Measurements from ENCODE around the gene FFAR1.

FFAR1 gene

DNA sequence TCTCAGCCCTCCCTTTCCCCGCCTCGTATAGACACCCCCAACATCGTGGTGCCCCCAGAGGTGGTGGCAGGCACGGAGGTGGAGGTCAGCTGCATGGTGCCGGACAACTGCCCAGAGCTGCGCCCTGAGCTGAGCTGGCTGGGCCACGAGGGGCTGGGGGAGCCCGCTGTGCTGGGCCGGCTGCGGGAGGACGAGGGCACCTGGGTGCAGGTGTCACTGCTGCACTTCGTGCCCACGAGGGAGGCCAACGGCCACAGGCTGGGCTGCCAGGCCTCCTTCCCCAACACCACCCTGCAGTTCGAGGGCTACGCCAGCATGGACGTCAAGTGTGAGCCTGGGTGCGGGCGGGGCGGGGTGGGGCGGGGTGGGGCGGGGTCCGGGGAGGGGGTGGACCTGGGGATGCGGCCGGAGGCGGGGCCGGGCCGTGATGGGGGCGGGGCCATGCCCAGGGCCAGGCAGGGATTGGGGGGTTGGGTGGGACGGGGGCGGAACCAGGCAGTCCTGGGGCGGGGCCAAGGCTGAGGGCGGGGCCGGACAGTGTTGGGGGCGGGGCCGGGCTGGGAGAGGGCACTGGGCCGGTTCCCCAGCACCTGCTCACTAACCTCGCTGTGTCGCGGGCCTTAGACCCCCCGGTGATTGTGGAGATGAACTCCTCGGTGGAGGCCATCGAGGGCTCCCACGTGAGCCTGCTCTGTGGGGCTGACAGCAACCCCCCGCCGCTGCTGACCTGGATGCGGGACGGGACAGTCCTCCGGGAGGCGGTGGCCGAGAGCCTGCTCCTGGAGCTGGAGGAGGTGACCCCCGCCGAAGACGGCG is 48.0 kb upstream of the FFAR1 start:
- Histone ChIP-seq H3K4me3 (ENCODE audit: insufficient read depth in 1 of 2, low read depth in 1 of 2, low read length in 2 of 2) (no peak overlapping the region), H2AFZ (ENCODE audit: low read depth, low read length) (no peak overlapping the region), H3K4ac (ENCODE audit: low read depth in 1 of 2, low read length in 2 of 2) (no peak overlapping the region), H3K4me1 (ENCODE audit: control insufficient read depth, insufficient read depth, low read depth, low read length) (no peaks in the 10 kb centered on the region), H3K9ac (ENCODE audit: low read length) (no peak overlapping the region), H2BK12ac (ENCODE audit: low read length in 2 of 2) (no peak overlapping the region), H4K91ac (ENCODE audit: low read length) (no peak overlapping the region), H2AK5ac (ENCODE audit: low read length, severe bottlenecking) (no peak overlapping the region), H2BK5ac (ENCODE audit: low read depth, low read length, poor library complexity, severe bottlenecking) (no peak overlapping the region), H3K9me3 (ENCODE audit: control insufficient read depth, low read length) (no peaks in the 10 kb centered on the region), H3K36me3 (ENCODE audit: control insufficient read depth in 1 of 2, insufficient read depth in 2 of 2, low read depth in 1 of 2, low read length in 2 of 2) (no peaks in the 10 kb centered on the region), H2BK15ac (ENCODE audit: low read depth, poor library complexity, severe bottlenecking) (no peak overlapping the region), H3K27ac (ENCODE audit: low read length, poor library complexity, severe bottlenecking) (no peak overlapping the region), H4K8ac (ENCODE audit: low read length) (no peak overlapping the region), H3K4me2 (ENCODE audit: low read length, poor library complexity, severe bottlenecking) (no peak overlapping the region), H3K23ac (ENCODE audit: low read length in 2 of 2) (no peak overlapping the region), H3K79me1 (replicated peaks; ENCODE audit: low read length, poor library complexity, severe bottlenecking) (no peaks in the 10 kb centered on the region), H3K14ac (ENCODE audit: low read length in 2 of 2) (no peak overlapping the region), H3K27me3 (ENCODE audit: control insufficient read depth in 1 of 2, insufficient read depth in 1 of 2, low read length in 2 of 2) (peaks cover 8 to 74% of the 10 kb centered on the region in 2 experiments), H2BK120ac (ENCODE audit: low read depth, low read length) (no peak overlapping the region), H3K18ac (ENCODE audit: low read depth in 1 of 2, low read length in 2 of 2) (no peak overlapping the region)
- 66% methylated on average over 32 of the region's 55 CpGs for WGBS
- no peak for DNase-seq

DNA sequence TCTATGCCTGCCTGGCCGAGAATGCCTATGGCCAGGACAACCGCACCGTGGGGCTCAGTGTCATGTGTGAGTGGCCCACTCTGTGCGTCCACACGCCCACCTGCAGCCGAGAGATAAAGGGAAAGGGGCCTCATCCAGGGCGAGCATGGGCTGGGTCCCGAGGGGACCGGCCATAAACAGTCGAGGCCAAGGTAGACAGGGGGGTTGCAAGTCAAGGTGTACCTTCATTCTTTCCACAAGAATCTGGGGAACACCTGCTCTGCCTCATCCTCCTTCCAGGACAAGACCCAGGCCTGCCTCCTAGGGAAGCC is 47.4 kb upstream of the FFAR1 start:
- no peaks in the 10 kb centered on the region for H3K4me1 ChIP-seq (ENCODE audit: control insufficient read depth, insufficient read depth, low read depth, low read length)
- 90% methylated on average over 10 of the region's 10 CpGs for WGBS

DNA sequence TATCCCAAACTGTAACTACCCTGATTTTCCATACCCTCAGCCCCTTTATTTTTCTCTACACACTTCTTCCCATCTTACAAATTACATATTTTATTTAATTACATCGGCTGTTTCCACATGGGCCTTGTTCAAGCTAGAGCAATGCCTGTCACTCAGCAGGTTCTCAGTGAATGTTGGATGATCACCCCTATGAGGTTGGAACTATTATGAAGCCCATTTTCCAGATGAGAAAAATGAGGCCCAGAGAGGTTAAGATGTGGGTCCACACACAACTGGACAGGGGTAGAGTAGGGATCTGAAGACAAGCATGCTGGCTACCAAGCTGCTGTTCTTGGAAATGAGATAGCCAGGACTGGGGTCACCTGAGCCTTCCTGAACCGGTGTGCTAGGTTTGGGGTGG is 45.7 kb upstream of the FFAR1 start:
- Histone ChIP-seq H3K4me3 (ENCODE audit: insufficient read depth in 1 of 2, low read depth in 1 of 2, low read length in 2 of 2) (no peak overlapping the region), H3K36me3 (ENCODE audit: control insufficient read depth in 1 of 2, insufficient read depth in 2 of 2, low read depth in 1 of 2, low read length in 2 of 2) (no peaks in the 10 kb centered on the region), H4K8ac (ENCODE audit: low read length) (no peak overlapping the region), H3K4me1 (ENCODE audit: control insufficient read depth, insufficient read depth, low read depth, low read length) (no peaks in the 10 kb centered on the region), H2AK5ac (ENCODE audit: low read length, severe bottlenecking) (no peak overlapping the region), H2BK120ac (ENCODE audit: low read depth, low read length) (no peak overlapping the region), H3K18ac (ENCODE audit: low read depth in 1 of 2, low read length in 2 of 2) (no peak overlapping the region), H3K14ac (ENCODE audit: low read length in 2 of 2) (no peak overlapping the region), H3K4me2 (ENCODE audit: low read length, poor library complexity, severe bottlenecking) (no peak overlapping the region), H3K79me1 (replicated peaks; ENCODE audit: low read length, poor library complexity, severe bottlenecking) (no peaks in the 10 kb centered on the region), H2BK15ac (ENCODE audit: low read depth, poor library complexity, severe bottlenecking) (no peak overlapping the region), H3K23ac (ENCODE audit: low read length in 2 of 2) (no peak overlapping the region), H3K9ac (ENCODE audit: low read length) (no peak overlapping the region), H3K4ac (ENCODE audit: low read depth in 1 of 2, low read length in 2 of 2) (no peak overlapping the region), H2BK5ac (ENCODE audit: low read depth, low read length, poor library complexity, severe bottlenecking) (no peak overlapping the region), H4K91ac (ENCODE audit: low read length) (no peak overlapping the region), H3K27me3 (ENCODE audit: control insufficient read depth in 1 of 2, insufficient read depth in 1 of 2, low read length in 2 of 2) (peaks cover 9 to 57% of the 10 kb centered on the region in 2 experiments), H2AFZ (ENCODE audit: low read depth, low read length) (no peak overlapping the region), H2BK12ac (ENCODE audit: low read length in 2 of 2) (no peak overlapping the region), H3K27ac (ENCODE audit: low read length, poor library complexity, severe bottlenecking) (no peak overlapping the region), H3K9me3 (ENCODE audit: control insufficient read depth, low read length) (no peaks in the 10 kb centered on the region)
- DNase-seq: no peak
- 82% methylated on average over 2 of the region's 2 CpGs for WGBS

More for the DNA sequence above, 47.4 kb upstream of the FFAR1 start:
- no peak overlapping the region for H3K4me2 ChIP-seq (ENCODE audit: low read length, poor library complexity, severe bottlenecking)
- no peak overlapping the region for H4K91ac ChIP-seq (ENCODE audit: low read length)
- no peak overlapping the region for H2AFZ ChIP-seq (ENCODE audit: low read depth, low read length)
- H3K18ac ChIP-seq (ENCODE audit: low read depth in 1 of 2, low read length in 2 of 2): no peak overlapping the region
- H3K4me3 ChIP-seq (ENCODE audit: insufficient read depth in 1 of 2, low read depth in 1 of 2, low read length in 2 of 2): no peak overlapping the region
- no peak overlapping the region for H3K14ac ChIP-seq (ENCODE audit: low read length in 2 of 2)
- no peak overlapping the region for H3K27ac ChIP-seq (ENCODE audit: low read length, poor library complexity, severe bottlenecking)
- DNase-seq: no peak
- H2BK15ac ChIP-seq (ENCODE audit: low read depth, poor library complexity, severe bottlenecking): no peak overlapping the region
- no peak overlapping the region for H2BK5ac ChIP-seq (ENCODE audit: low read depth, low read length, poor library complexity, severe bottlenecking)
- no peak overlapping the region for H3K4ac ChIP-seq (ENCODE audit: low read depth in 1 of 2, low read length in 2 of 2)
- no peaks in the 10 kb centered on the region for H3K9me3 ChIP-seq (ENCODE audit: control insufficient read depth, low read length)
- H2BK12ac ChIP-seq (ENCODE audit: low read length in 2 of 2): no peak overlapping the region
- no peaks in the 10 kb centered on the region for H3K79me1 ChIP-seq (replicated peaks; ENCODE audit: low read length, poor library complexity, severe bottlenecking)
- peaks cover 8 to 73% of the 10 kb centered on the region in 2 experiments for H3K27me3 ChIP-seq (ENCODE audit: control insufficient read depth in 1 of 2, insufficient read depth in 1 of 2, low read length in 2 of 2)
- H3K9ac ChIP-seq (ENCODE audit: low read length): no peak overlapping the region
- no peak overlapping the region for H2BK120ac ChIP-seq (ENCODE audit: low read depth, low read length)
- H2AK5ac ChIP-seq (ENCODE audit: low read length, severe bottlenecking): no peak overlapping the region
- H3K36me3 ChIP-seq (ENCODE audit: control insufficient read depth in 1 of 2, insufficient read depth in 2 of 2, low read depth in 1 of 2, low read length in 2 of 2): no peaks in the 10 kb centered on the region
- H4K8ac ChIP-seq (ENCODE audit: low read length): no peak overlapping the region
- H3K23ac ChIP-seq (ENCODE audit: low read length in 2 of 2): no peak overlapping the region

DNA sequence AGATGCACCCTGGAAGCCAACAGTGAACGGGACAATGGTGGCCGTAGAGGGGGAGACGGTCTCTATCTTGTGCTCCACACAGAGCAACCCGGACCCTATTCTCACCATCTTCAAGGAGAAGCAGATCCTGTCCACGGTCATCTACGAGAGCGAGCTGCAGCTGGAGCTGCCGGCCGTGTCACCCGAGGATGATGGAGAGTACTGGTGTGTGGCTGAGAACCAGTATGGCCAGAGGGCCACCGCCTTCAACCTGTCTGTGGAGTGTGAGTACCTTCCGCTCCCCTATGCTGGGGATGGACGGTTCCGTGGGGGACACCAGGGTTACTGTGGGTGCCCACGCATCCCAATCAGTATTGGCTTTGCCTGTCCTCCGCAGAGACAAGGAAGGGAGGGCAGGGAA is 45.3 kb upstream of the FFAR1 start:
- Histone ChIP-seq H3K4ac (ENCODE audit: low read depth in 1 of 2, low read length in 2 of 2) (no peak overlapping the region), H3K36me3 (ENCODE audit: control insufficient read depth in 1 of 2, insufficient read depth in 2 of 2, low read depth in 1 of 2, low read length in 2 of 2) (no peaks in the 10 kb centered on the region), H3K4me1 (ENCODE audit: control insufficient read depth, insufficient read depth, low read depth, low read length) (no peaks in the 10 kb centered on the region), H3K14ac (ENCODE audit: low read length in 2 of 2) (no peak overlapping the region), H3K79me1 (replicated peaks; ENCODE audit: low read length, poor library complexity, severe bottlenecking) (no peaks in the 10 kb centered on the region), H2BK5ac (ENCODE audit: low read depth, low read length, poor library complexity, severe bottlenecking) (no peak overlapping the region), H4K8ac (ENCODE audit: low read length) (no peak overlapping the region), H3K4me2 (ENCODE audit: low read length, poor library complexity, severe bottlenecking) (no peak overlapping the region), H3K9me3 (ENCODE audit: control insufficient read depth, low read length) (no peaks in the 10 kb centered on the region), H3K27ac (ENCODE audit: low read length, poor library complexity, severe bottlenecking) (no peak overlapping the region), H2BK15ac (ENCODE audit: low read depth, poor library complexity, severe bottlenecking) (no peak overlapping the region), H4K91ac (ENCODE audit: low read length) (no peak overlapping the region), H2AFZ (ENCODE audit: low read depth, low read length) (no peak overlapping the region), H3K27me3 (ENCODE audit: control insufficient read depth in 1 of 2, insufficient read depth in 1 of 2, low read length in 2 of 2) (peaks cover 12 to 53% of the 10 kb centered on the region in 2 experiments), H3K4me3 (ENCODE audit: insufficient read depth in 1 of 2, low read depth in 1 of 2, low read length in 2 of 2) (no peak overlapping the region), H2BK120ac (ENCODE audit: low read depth, low read length) (no peak overlapping the region), H3K23ac (ENCODE audit: low read length in 2 of 2) (no peak overlapping the region), H2BK12ac (ENCODE audit: low read length in 2 of 2) (no peak overlapping the region), H2AK5ac (ENCODE audit: low read length, severe bottlenecking) (no peak overlapping the region), H3K9ac (ENCODE audit: low read length) (no peak overlapping the region), H3K18ac (ENCODE audit: low read depth in 1 of 2, low read length in 2 of 2) (no peak overlapping the region)
- 84% methylated on average over 13 of the region's 16 CpGs for WGBS
- DNase-seq: no peak

Data from mesenchymal stem cell (in vitro differentiated cells and primary cell).